Measurements from ENCODE around the gene TERT.

TERT gene

DNA sequence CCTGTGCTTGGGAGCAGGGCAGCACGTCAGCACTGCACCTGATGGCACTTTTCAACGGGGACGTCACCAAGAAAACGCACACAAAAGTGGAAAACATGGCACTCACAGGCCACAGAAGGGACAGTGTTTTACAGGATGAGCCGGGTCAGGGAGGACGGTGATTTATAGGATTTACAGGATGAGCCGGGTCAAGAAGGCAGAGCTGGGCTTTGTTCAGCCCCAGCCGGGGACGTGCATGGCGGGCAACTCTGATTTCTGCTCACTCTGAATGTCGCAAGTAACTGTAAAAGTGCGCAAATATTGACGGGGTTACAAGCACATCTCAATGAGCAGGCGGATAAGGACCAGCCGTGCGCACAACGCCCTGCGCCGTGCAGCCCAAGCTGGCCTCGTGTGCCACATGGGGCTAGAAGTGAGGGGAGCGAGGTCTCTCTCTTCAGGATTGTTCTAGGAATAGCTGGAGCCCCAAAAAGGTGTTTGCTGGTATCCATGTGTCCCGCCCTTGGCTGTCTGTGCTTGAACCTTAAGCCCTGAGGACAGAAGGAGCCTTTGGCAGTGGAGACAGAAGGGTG, 53.3 kb downstream of the TERT start:
- TF ChIP-seq, protein P1, sequence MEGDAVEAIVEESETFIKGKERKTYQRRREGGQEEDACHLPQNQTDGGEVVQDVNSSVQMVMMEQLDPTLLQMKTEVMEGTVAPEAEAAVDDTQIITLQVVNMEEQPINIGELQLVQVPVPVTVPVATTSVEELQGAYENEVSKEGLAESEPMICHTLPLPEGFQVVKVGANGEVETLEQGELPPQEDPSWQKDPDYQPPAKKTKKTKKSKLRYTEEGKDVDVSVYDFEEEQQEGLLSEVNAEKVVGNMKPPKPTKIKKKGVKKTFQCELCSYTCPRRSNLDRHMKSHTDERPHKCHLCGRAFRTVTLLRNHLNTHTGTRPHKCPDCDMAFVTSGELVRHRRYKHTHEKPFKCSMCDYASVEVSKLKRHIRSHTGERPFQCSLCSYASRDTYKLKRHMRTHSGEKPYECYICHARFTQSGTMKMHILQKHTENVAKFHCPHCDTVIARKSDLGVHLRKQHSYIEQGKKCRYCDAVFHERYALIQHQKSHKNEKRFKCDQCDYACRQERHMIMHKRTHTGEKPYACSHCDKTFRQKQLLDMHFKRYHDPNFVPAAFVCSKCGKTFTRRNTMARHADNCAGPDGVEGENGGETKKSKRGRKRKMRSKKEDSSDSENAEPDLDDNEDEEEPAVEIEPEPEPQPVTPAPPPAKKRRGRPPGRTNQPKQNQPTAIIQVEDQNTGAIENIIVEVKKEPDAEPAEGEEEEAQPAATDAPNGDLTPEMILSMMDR (IDR thresholded peaks at IDR 0.05; ENCODE audit: borderline replicate concordance, control extremely low read depth, extremely low read depth, insufficient read depth, missing control alignments) = no peak
- in situ Hi-C loops (cut with MboI; ENCODE audit: low sequenced_read_pairs, unreplicated experiment) = no loop called here
- DNase-seq (ENCODE audit: low spot score) = no peak

DNA sequence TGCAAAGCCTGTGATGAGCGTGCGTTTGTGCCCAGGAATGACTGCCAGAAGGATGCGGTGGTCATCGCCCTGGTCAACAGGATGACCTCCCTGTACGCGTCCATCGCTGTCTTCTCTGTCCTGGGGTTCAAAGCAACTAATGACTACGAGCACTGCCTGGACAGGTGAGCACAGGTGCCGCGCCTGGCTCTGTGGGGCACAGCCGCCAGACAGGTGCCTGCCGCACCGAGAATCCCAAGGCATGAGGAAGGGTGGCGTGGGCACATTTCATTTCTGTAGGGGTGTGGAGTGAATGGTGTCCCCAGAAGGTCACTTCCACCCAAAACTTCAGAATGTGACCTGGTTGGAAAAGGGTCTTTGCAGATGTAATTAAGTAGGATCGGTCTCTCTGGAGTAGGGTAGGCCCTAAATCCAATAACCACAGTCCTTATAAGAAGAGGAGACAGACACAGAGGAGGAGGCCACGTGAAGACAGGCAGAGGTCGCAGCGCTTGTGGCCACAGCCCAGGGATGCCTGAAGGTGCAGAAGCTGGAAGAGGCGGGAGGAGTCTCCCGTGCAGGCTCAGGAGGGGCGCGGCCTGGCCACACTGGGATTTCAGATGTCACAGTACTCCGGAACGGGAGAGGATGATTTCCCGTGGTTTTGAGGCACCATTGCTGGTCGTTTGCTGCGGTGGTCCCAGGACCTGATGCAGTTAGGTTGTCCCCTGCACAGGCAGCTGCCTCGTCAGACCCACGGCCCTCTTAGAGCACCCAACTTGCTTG, 54.2 kb downstream of the TERT start:
- in situ Hi-C loops (cut with MboI; ENCODE audit: low sequenced_read_pairs, unreplicated experiment) = no loop called here
- no peak for DNase-seq (ENCODE audit: low spot score)
- TF ChIP-seq, protein P1 (IDR thresholded peaks at IDR 0.05; ENCODE audit: borderline replicate concordance, control extremely low read depth, extremely low read depth, insufficient read depth, missing control alignments) = no peak

DNA sequence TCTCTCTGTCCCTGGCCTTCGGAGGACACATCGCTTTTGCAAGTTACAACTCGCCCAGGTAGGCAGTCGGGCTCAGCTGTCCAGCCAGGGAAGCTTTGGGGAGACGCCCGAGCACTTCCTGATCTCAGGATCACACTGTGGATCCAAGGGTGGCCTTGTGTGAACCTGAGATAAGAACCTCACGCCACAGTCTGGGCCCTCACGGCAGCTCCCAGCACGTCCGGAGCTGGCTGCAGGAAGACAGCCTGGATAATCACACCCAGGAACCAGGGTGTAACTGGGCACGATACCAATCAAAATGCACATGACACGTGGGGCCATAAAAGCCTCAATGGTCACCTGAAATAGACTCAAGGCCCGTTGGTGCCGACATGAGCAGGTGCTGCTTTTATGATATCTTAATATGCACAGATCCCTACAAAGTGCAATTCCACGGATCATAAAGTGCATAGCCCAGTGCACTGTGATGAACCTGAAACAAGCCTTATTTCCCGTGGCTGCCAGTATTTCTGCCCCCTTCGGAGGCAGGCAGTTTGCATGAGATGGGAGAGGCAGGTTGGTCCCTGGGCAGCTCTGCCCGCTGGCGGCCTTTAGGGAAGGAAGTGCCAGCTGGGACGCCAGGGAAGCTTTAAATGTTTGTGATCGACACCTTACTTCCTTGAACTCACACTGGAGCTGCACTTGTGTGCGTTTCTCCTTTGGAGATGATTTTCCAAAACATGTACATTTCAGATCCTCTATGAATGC, 55.2 kb downstream of the TERT start:
- TF ChIP-seq, protein P1 (IDR thresholded peaks at IDR 0.05; ENCODE audit: borderline replicate concordance, control extremely low read depth, extremely low read depth, insufficient read depth, missing control alignments) = no peak
- in situ Hi-C loops (cut with MboI; ENCODE audit: low sequenced_read_pairs, unreplicated experiment) = no loop called here
- DNase-seq (ENCODE audit: low spot score) = no peak

DNA sequence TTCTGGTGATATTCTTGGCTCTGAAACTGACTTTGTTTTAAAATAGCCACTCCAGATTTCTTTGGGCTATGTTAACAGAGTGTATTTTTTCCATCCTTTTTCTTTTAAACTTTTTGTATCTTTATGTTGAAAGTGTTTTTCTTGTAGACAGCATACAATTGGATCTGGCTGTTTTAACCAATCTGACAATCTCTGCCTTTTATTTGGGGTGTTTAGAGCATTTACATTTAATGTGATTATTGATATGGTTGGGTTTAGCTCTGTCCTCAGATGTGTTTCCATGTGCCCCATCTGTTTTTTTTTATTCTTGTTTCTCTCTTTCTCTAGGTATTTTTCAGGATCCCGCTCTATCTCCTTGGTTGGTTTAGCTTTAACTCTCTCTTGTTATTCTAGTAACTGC, 59.0 kb downstream of the TERT start:
- TF ChIP-seq, protein P1 (IDR thresholded peaks at IDR 0.05; ENCODE audit: borderline replicate concordance, control extremely low read depth, extremely low read depth, insufficient read depth, missing control alignments) = no peak
- no peak for DNase-seq (ENCODE audit: low spot score)
- in situ Hi-C loops (cut with MboI; ENCODE audit: low sequenced_read_pairs, unreplicated experiment) = no loop called here

DNA sequence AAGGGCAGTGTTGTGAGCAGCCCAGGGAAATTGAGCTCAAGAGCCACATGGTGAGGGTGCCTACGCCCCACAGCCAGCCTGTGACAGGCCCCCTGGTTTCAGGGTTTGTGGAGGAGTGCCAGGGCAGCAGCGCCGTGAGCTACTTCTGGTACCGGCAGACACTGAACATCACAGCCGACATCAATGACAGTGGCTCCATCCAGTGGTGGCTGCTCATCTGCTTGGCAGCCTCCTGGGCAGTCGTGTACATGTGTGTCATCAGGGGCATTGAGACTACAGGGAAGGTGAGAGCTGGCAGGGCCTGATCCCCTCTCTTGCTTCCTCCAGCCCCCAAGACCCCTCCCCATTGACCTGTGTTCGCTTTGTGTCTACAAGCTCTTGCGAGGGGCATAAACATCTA, 59.5 kb downstream of the TERT start:
- in situ Hi-C loops (cut with MboI; ENCODE audit: low sequenced_read_pairs, unreplicated experiment) = no loop called here
- TF ChIP-seq, protein P1 (IDR thresholded peaks at IDR 0.05; ENCODE audit: borderline replicate concordance, control extremely low read depth, extremely low read depth, insufficient read depth, missing control alignments) = no peak
- no peak for DNase-seq (ENCODE audit: low spot score)

DNA sequence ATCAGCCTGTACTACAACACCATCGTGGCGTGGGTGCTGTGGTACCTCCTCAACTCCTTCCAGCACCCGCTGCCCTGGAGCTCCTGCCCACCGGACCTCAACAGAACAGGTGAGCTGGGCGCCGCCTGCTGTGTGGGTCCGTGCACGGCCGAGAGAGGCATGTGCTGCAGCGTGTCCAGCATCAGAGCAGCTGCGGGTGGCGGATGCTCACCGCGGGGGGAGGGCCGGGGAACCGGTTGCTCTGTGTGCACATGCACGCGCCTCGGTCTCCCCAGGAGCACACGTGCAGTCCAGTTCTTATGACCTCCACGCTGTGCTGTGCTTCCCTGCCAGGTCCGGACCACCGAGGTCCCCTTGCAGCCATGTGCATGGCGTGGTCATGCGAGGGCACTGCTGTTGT, 62.1 kb downstream of the TERT start:
- in situ Hi-C loops (cut with MboI; ENCODE audit: low sequenced_read_pairs, unreplicated experiment) = no loop called here
- DNase-seq (ENCODE audit: low spot score) = no peak
- TF ChIP-seq, protein P1 (IDR thresholded peaks at IDR 0.05; ENCODE audit: borderline replicate concordance, control extremely low read depth, extremely low read depth, insufficient read depth, missing control alignments) = no peak

Data from GM13976 (cell line).